ENCODE results near the gene TMEM51.

The TMEM51 gene

GRCh38 chr1:15255582-15256149 lies 102.1 kb downstream of the TMEM51 start:
- DNase-seq = no peak

- no peak for DNase-seq
Observed at GRCh38 chr1:15256584-15256983, 103.0 kb downstream of the TMEM51 start.

- DNase-seq = no peak
Observed at GRCh38 chr1:15257309-15257708, 103.8 kb downstream of the TMEM51 start.

GRCh38 chr1:15258833-15259621 lies 105.5 kb downstream of the TMEM51 start:
- DNase-seq = no peak

- DNase-seq = no peak
Observed at GRCh38 chr1:15259622-15260007, 106.1 kb downstream of the TMEM51 start.

GRCh38 chr1:15260418-15261154 lies 107.0 kb downstream of the TMEM51 start:
- no peak for DNase-seq

GRCh38 chr1:15261155-15262002 lies 107.8 kb downstream of the TMEM51 start:
- DNase-seq = no peak

- DNase-seq = no peak
Observed at GRCh38 chr1:15262003-15262377, 108.4 kb downstream of the TMEM51 start.

GRCh38 chr1:15262706-15263105 lies 109.2 kb downstream of the TMEM51 start:
- no peak for DNase-seq

GRCh38 chr1:15264769-15265168 lies 111.2 kb downstream of the TMEM51 start:
- no peak for DNase-seq

All from KG1 (cell line).